ENCODE data around the gene GTF2I.
"Not testable (repeated sequence)": the region's sequence is repeated elsewhere in the genome, so short reads cannot be mapped to it uniquely, and the experiment has no call there.

Gene GTF2I

DNA sequence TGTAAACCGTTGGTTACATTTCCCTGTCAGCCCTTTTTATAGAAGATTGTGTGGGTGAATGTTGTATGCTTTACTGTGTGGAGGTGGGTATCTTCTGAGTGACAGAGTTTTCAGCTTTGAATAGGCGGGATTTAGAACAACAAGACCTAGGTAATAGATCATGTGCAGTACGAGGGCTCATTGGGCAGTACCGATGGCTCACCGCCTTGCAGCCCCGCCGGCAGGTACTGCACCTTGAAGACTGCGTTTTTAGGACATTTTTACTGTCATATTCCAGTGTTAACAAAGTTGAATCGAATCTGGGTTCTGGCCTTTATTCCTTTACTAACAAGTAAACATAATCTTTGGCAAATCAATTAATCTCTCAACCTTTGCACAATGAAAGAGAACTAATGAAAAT, 60.4 kb downstream of the GTF2I start:
- DNase-seq (ENCODE audit: low spot score) = no peak

DNA sequence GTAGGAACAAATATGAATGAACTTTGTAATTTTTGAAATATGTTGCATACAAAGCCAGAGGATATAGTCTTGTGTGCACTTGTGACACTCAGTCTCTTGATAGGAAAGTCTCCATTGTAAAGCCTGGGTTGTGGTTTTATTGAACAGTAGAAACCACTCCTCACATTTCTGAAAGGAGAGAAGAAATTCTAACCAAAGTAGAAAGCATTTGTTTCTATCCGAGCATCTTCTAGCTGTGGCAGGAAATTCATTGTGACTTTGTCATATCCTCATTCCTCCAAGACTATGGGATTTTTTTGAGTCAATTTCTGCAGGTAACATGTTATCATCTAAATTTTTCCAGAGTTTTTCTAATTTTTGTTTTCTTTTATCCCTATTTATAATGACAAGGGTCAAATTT, 60.8 kb downstream of the GTF2I start:
- DNase-seq (ENCODE audit: low spot score) = peak; percentile 48

DNA sequence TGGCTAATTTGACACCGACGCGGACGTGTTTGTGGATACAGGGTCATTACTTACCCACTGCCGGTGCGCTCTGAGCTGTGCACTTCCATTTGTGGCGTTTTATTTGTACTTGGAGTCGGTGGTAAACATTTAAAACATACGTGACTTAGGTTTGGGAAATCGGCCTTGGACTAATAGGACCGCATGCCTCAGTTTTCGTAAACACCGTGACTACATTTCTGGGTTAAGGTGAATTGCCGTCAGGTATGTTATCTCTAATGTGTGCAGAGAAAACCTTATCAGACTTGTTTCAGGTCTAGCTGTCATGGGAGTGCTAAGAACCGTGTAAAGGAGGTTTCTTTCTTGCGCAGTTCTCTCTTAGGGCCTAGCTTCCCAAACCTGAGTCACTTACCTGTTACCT, 64.6 kb downstream of the GTF2I start:
- no peak for DNase-seq (ENCODE audit: low spot score)

DNA sequence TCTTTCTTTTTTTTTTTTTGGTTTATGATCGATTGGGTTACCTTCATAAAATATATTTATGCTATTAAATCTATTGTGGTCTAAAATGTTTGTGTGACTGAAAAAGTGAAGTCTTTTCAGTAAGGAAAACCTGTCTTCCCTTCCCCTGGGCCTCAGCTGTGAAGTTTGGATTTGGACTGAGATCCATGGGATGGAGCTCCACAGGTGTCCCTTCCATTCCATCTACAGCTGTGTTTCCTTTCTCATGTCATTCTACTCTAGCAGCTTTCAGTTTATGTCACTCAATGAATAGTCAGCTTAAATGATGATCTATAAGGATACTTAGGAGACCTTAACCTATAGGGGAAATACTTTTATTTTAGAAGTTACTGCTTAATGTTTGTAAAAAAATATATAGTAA, 68.3 kb downstream of the GTF2I start:
- no peak for DNase-seq (ENCODE audit: low spot score)

DNA sequence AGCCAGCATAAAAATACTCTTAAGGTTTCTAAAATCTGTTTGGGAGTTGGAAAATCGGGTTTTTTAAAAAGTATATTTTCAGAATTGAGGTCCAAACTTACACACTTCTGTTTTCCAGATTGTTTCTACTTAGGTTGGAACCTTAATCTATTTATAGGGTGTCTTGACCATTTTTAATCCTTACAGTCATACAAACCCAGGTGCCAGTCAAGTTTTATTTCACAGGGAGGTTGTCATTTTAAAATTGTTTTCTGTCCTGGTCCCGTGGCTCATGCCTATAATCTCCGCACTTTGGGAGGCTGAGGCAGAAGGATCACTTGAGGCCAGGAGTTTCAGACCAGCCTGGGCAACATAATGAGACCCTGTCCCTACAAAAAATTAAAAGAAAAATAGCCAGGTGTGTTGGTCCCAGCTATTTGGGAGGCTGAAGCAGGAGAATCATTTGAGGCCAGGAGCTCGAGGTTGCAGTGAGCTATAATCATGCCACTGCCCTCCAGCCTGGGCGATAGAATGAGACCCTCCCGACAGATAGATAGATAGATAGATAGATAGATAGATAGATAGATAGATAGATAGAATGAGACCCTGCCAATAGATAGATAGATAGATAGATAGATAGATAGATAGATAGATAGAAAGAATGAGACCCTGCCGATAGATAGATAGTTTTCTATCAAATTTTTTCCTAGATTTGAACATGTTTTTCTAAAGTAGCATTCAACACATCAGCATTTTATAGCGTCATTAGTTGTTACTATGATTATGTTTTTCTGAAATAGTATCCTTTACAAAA, 69.0 kb downstream of the GTF2I start:
- DNase-seq (ENCODE audit: low spot score) = no peak

DNA sequence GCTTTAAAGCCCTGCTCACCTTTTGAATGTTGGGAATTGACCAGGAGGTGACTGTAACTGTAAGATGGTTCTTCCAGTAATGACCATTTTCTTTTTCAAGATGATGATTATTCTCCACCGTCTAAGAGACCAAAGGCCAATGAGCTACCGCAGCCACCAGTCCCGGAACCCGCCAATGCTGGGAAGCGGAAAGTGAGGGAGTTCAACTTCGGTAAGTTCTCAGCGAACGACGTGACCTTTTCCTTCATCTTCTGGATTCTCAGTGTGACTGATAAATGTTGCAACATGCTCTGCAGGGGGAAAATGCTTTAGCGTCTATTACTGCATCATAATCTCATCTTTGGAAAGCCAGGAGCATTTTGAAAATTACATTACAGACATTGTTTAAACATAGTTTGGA, 71.2 kb downstream of the GTF2I start:
- not testable (repeated sequence) for DNase-seq (ENCODE audit: low spot score)

DNA sequence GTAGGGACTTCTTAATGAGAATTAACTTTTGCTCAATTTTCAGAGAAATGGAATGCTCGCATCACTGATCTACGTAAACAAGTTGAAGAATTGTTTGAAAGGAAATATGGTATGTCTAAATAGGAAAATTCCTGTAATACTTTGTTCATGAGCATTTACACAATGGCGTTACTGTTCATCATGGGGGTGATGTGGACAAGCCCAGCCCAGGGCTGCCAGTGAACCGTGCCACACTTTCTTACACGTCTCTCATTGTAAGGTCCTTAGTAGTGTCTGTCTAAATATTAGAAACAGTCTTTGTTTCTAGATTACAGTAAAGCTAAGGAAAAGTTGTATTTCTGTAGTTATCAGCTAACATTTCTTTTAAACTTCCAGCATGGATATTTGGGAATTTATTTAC, 72.7 kb downstream of the GTF2I start:
- DNase-seq (ENCODE audit: low spot score) = not testable (repeated sequence)

DNA sequence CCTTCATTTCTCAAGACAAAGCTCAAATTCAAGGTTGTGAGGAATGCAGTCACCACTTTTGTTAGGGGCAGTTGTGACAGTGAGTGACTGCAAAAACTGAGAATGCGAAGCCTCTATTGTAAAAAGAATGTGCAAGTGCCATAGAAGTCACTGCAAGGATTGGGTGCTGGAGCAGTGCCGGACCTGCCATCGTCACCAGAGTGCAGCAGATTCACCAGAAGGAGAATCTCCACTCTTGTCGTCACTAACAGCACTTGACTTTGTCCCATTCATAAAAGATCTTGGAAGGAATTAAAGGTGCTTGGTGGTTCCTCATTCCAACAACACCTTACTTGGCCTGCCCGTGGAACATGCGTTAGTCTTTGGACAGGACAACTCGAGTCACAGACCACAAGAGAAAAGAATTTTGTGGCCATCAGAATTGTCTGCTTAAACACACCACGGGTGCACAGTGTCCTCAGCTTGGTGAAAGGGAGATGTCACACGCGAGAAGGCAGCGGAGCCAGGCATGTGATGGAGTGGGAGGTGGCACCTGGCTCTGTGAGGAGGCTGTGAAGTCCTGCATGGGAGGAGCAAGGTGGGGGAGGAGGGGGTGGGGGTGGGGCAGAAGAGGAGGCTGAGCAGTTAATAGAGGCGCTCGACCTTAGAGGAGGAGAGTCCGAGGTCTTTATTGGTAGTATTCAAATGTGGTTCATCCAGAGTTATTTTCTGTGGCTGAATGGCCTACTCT, 82.6 kb downstream of the GTF2I start:
- DNase-seq (ENCODE audit: low spot score) = not testable (repeated sequence)

DNA sequence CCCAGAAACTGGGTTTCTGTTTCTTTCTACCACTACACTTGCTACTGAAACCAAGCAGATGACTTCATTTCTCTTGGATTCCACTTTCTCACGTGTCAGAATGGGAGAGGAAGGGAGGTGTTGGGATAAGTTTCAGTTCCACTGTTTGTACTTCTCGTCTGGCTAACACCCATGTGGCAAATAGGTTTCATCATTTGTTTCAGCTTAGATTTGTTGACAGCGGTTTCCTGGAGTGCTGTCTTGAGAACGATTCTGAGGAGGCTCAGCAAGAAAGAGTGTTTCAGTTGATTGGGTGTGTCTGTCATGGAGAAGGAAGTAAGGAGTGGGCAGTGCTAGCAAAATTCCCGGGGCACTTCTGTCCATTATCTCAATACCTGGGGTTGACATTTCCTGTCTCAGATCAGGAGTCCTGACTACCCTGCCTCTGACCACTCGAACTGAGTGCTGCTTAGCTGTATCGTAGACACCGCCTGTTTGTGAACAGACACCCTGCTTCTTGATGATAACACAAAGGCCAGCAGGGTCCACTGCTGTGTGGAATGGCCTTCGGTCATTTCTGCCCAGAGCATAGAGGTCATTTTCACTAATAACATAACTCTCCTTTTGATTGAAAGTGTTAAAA, 86.5 kb downstream of the GTF2I start:
- not testable (repeated sequence) for DNase-seq (ENCODE audit: low spot score)

DNA sequence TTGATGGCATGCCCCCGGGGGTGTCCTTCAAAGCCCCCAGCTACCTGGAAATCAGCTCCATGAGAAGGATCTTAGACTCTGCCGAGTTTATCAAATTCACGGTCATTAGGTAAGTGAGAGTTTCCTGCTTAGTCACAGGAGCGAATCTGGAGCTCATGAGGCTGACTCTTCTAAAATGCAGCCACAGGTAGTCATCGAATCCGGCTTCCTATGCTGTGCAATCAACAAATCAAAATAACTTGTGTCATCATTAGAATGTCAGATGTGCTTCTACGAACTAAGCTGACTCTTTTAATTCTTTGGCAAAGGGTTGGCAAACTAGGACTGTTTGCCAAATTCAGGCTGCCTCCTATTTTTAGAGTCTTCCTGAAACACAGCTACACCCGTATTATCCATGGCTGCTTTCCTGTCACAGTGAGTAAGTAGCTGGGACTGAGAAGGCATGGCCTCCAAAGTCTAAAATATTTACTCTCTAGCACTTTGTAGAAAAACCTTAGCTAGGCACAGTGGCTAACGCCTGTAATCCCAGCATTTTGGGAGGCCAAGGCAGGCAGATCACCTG, 96.5 kb downstream of the GTF2I start:
- DNase-seq (ENCODE audit: low spot score) = not testable (repeated sequence)

DNA sequence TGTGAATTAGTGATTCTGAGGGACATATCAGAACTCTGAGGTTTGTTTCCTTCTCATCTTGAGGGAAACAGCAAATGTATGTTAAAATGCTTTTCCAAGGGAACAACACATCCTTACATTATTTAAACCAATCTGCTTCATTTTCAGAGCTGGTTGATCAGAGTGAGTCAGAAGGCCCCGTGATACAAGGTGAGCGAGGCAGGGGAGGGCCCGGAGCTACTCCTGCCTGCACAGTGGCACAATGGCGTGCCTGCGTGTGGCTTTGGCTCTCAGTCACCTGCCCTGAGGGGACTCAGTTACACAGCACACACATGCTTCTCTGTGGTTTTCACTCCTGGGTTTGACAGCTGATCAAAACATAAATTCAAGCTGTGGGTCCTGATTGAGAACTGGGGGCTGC, 99.2 kb downstream of the GTF2I start:
- DNase-seq (ENCODE audit: low spot score) = not testable (repeated sequence)

DNA sequence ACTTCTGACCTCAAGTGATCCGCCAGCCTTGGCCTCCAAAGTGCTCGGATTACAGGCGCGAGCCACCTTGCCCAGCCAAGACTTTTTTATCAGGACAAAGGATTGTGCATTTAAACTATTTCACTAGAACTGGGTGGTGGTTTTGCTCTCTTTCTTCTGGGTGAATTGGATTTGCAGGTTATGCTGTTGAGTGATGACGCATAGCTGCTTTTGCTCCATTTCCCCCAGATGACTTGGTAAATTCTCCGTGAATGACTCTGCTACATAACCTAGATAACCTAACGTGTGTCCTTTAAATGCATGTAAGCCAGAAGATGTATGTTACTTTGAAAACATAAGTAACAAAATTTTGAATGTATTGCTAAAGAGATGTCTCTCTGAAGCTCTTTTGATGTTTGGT, 100.8 kb downstream of the GTF2I start:
- DNase-seq (ENCODE audit: low spot score) = not testable (repeated sequence)

DNA sequence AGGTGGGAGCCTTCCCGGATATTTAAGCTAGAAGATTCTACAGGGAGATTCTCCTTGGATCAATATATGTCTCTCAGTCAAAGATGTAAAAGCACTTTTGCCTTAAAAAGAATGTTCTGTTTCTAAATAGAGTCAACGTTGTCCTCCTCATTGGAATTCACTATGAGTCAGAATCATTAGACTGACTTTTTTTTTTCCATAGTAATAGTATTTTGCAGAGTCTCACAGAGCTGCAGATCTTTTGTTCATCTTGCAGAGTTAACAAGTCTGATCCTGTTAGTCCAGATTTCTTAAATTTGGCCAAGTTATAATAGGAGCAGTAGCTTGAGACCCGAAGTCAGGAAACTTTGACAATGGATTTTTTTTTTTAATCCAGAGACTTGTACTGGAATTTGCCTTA, 101.5 kb downstream of the GTF2I start:
- not testable (repeated sequence) for DNase-seq (ENCODE audit: low spot score)

DNA sequence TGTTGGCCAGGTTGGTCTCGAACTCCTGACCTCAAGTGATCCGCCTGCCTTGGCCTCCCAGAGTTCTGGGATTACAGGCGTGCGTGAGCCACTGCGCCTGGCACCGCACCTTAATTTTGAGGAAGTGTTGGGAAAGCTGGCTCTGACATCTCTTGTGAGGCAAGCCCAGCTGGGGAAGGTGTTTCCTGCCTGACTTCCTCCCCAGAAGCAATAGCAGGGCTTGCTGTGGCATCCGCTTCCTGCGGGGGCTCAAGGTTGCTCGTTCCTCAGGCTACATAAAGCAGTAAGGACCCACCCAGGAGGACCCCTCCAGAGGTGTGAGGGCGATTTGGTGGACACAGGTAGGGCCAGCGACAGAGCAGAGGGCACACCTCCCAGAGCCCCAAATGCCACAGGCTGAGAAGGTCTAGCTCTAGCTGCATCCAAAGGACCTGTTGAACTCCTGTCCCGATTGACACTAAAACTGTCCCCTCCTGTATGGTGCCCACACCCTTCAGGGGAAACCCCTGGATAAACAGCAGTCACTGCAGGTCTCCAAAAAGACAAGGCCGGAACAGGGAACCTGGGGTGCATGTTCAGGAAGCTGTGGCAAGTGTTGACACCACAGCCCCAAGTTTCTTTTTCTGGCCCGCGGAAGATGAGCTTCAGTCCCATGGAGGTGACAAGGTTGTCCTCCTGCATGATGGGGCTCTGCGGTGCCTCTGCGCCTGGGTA, 107.8 kb downstream of the GTF2I start:
- not testable (repeated sequence) for DNase-seq (ENCODE audit: low spot score)

DNA sequence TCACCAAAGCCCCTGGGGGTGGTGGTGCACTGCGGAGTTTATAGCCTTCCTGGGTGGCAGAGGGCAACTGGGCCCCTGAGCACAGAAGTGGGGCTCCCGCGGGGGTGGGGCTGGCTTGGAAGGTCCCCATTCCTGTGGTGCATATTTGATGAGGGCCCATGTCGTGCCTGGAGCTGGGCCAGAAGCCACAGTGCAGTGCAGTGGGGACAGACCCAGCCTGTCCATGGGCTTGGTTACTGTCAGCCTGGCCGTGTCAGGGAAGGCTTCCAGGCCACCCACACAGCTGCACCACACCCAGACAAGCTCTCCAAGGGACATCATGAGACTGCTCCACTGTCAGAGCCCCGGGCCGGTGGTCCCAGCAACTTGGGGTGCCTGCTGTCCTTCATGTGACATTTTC, 109.0 kb downstream of the GTF2I start:
- not testable (repeated sequence) for DNase-seq (ENCODE audit: low spot score)

DNA sequence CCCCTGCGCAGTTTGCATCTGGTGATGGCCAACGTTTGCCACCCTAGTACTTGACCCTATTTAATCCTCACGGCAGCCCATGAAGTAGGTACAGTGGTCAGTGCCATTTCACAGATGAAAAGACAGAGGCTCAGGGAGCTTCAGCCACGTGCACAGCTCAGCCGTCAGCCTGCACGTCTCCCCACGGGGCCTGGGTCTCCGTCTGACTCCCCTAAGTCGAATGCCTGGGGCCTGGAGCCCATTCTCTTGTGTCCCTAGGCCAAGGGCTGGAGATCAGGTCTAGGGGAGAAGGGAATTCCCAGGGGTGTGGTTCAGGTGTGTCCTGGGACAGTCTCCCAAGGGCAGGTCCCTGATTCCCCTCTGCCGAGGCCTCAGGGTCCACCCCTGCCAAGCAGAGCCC, 109.5 kb downstream of the GTF2I start:
- DNase-seq (ENCODE audit: low spot score) = not testable (repeated sequence)

DNA sequence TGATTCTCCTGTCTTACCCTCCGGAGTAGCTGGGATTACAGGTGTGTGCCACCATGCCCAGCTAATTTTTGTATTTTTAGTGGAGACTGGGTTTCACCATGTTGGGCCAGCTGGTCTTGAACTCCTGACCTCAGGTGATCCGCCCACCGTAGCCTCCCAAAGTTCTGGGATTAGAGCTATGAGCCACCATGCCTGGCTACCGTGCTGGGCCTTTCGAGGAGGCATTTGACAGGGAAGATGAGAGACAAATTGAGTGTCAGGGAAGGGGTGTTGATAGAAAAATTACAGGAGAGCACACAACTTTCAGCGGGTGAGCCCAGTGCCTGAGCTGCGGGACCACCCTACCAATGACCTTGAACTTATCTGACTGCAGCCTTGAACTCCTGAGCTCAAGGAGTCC, 112.5 kb downstream of the GTF2I start:
- not testable (repeated sequence) for DNase-seq (ENCODE audit: low spot score)

DNA sequence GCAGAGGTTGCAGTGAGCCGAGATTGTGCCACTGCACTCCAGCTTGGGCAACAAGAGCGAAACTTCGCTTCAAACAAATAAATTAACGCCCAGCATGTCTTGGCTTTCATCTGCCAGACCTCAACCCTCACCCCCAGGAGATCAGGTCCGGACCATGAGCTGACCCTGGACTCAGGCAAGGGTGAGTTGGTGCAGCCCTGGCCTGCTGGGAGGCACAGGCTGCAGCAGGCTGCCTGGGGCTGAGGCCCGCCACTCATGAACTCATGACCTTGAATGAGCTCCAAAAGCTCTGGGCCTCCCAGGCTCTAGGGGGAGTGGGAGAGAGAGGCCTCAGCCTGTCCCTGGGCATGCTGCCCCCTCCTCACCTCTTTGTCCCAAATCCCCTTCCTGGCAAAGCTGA, 114.6 kb downstream of the GTF2I start:
- not testable (repeated sequence) for DNase-seq (ENCODE audit: low spot score)

DNA sequence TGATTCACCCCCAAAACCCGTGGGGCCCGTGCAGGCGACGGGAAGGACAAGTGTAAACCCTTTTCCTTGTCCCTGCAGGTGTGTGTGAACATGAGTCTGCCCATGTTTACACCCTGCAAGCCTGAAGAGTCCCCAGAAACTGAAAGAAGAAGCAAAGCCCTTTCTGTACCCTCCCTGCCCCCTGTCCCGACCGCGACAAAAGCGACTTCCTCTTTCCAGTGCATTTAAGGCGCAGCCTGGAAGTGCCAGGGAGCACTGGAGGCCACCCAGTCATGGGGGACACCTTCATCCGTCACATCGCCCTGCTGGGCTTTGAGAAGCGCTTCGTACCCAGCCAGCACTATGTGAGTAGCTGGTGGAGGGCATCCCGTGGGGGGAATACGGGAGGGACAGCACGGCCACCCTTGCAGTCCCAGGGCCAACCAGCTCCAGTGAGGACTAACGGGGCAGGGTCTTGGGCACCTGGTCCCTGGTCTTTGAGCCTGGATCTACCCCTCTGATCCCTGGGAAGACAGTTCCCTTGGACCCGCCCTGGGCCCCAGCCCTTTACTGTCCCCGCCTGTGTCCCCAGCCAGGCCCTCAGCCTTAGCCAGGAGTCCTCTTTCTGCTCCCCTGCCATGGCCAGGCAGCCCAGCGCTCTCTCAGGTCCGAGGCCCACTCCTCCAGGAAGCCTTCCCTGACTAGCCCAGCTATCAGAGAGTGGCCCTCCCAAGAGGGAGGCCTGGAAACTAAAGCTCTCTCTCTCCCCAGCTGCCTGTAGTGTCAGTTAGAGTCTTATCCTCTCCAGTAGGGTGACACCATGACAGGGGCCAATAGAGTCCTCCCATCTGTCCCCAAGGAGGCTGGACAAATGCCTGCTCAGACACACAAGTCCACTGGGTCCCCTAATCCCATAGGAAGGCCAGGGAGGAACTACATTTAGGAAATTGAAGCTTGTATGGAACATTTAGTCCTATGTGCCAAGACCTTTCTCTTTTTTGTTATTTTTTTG, 116.5 kb downstream of the GTF2I start, which contains the start of gene NCF1:
Gene NCF1 (plus strand): TSS at position 252 of the 991 bp plus-strand sequence. CDS start 21 bp downstream, at position 273.
- not testable (repeated sequence) for DNase-seq (ENCODE audit: low spot score)

DNA sequence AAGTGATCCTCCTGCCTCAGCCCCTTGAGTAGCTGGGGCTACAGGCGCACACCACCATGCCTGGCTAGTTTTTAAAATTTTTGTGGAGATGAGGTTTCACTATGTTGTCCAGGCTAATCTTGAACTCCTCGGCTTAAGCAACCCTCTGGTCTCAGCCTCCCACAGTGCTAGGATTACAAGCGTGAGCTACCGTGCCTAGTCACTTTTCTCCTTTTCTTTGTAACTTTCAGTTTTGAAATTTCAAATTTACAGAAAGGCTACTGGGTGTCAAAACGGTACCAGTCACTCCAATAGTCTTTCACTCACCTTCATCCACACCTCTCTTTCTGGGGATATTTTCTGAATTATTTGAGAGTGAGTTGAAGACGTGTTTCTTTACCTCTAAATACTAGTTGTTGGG, 117.6 kb downstream of the GTF2I start:
- DNase-seq (ENCODE audit: low spot score) = not testable (repeated sequence)

DNA sequence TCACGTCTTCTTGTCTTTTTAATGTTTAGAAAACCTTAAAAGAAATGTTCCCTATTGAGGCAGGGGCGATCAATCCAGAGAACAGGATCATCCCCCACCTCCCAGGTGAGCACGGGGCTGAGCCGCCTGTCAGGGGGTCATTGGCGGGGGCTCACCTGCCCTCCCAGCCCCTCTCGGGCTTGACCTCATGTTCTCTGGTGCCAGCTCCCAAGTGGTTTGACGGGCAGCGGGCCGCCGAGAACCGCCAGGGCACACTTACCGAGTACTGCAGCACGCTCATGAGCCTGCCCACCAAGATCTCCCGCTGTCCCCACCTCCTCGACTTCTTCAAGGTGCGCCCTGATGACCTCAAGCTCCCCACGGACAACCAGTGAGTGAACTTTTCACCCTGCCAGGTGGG, 121.5 kb downstream of the GTF2I start:
- not testable (repeated sequence) for DNase-seq (ENCODE audit: low spot score)
